Spleen (tissue), 11 donors: ENCODE data around the gene ZYG11B. TPM values are rescaled to one million over a fixed set of nuclear protein-coding genes. Genes with fewer than 3 reads are reported as not detected.

Experiments
- DNase-seq: peaks from one replicate; pipeline ENCODE4 v3.0.0-alpha.2; 2020
- H3K27ac ChIP-seq, 8 donors: fragments of 200-600 bp; sonication (generic) in 7 of 8; 1 replicate in 4 of 8; 2 replicates in 4 of 8; pipeline versions ENCODE4 v1.5.0 to v1.8.0; 2016 to 2021; ENCODE audit warnings: inconsistent platforms in 4 of 8, mild to moderate bottlenecking in 4 of 8, moderate library complexity in 1 of 8
- H3K27me3 ChIP-seq, 7 donors: fragments of 200-600 bp; sonication (generic) in 6 of 7; replicated peaks in 1 of 7; 1 replicate in 4 of 7; 2 replicates in 3 of 7; pipeline versions ENCODE4 v1.5.0 to v1.8.0; 2016 to 2021; ENCODE audit warnings: inconsistent platforms in 3 of 7, mild to moderate bottlenecking in 1 of 7
- H3K36me3 ChIP-seq, 6 donors: fragments of 200-600 bp; sonication (generic) in 5 of 6; 1 replicate in 4 of 6; 2 replicates in 2 of 6; pipeline versions ENCODE4 v1.5.0 to v1.8.0; 2016 to 2021; ENCODE audit warnings: inconsistent platforms in 2 of 6
- H3K4me1 ChIP-seq, 6 donors: fragments of 200-600 bp; sonication (generic) in 5 of 6; 1 replicate in 3 of 6; 2 replicates in 3 of 6; pipeline versions ENCODE4 v1.5.0 to v1.8.0; 2016 to 2021; ENCODE audit warnings: inconsistent platforms in 3 of 6
- H3K4me3 ChIP-seq, 8 donors: fragments of 200-600 bp; sonication (generic) in 7 of 8; 1 replicate in 4 of 8; 2 replicates in 4 of 8; pipeline versions ENCODE4 v1.5.0 to v1.8.0; 2016 to 2021; ENCODE audit warnings: inconsistent platforms in 4 of 8, mild to moderate bottlenecking in 4 of 8, moderate library complexity in 2 of 8
- H3K9me3 ChIP-seq, 8 donors: fragments of 200-600 bp; sonication (generic) in 7 of 8; 1 replicate in 4 of 8; 2 replicates in 4 of 8; pipeline versions ENCODE4 v1.5.0 to v1.8.0; 2016 to 2021; ENCODE audit warnings: inconsistent platforms in 4 of 8
- CTCF ChIP-seq, 11 experiments: fragments of 200-600 bp in 7 of 11; fragments of 450-650 bp in 4 of 11; sonication (generic) in 4 of 11; IDR thresholded peaks in 8 of 11; conservative IDR thresholded peaks in 3 of 11; 1 replicate in 7 of 11; 2 replicates in 4 of 11; pipeline versions ENCODE4 v1.4.0 to v1.8.0; 2016 to 2021; ENCODE audit warnings: antibody characterized with exemption in 11 of 11, inconsistent platforms in 4 of 11, mild to moderate bottlenecking in 1 of 11
- POLR2A ChIP-seq, 3 donors: fragments of 450-650 bp; IDR thresholded peaks; one replicate each; pipeline ENCODE4 v1.5.1; 2017; ENCODE audit warnings: antibody characterized with exemption in 3 of 3, mild to moderate bottlenecking in 1 of 3
- POLR2AphosphoS5 ChIP-seq, 3 donors: sonication (generic); formaldehyde crosslinking; IDR thresholded peaks; one replicate each; pipeline ENCODE4 v1.5.1; 2017; ENCODE audit warnings: antibody characterized with exemption in 3 of 3
- WGBS, 5 donors: extraction: QIAGEN DNeasy Blood & Tissue Kit in 3 of 5; methylation state at CpG; one replicate each; pipeline versions ENCODE4 v1.1.5 to v1.1.7; 2013 to 2018; 5-methylcytosine and 5-hydroxymethylcytosine counted together
- intact Hi-C: fragments of 100-400 bp; cut with DNase I; formaldehyde crosslinking; loops from one replicate; pipeline ENCODE4 v1.15.0; 2023; ENCODE audit warnings: low total_unique reads
- polyA plus RNA-seq, 3 donors: library from polyadenylated mRNA; stranded (reverse); fragments of 200-250 nt; gene quantifications; one replicate each; pipeline ENCODE4 v1.2.1, GENCODE V29; 2013
- total RNA-seq, 7 donors: library from RNA; depleted of rRNA in 3 of 7; stranded (reverse); fragments of >200 nt in 3 of 7; fragmentation: NEBNext Ultra II Directional in 4 of 7; extraction: Animal tissue kit (Norgen Biotek cat#: 25700) in 4 of 7; gene quantifications; one replicate each; pipeline versions ENCODE4 v1.1.0 to v1.2.1, GENCODE V29; 2016 to 2021
- donor health status: healthy with polysubstance abuse.
- donor health status: DM: no; HTN: no; CAD: no; lungs with moderate emphysema.
- donor health status: DM: no; HTN: no; CAD: no.
- donor health status: Bipolar disorder and iron deficiency.
- donor health status: healthy.
- donor health status: DM: no; HTN: no; CAD: no.
- donor health status: DM: yes; HTN: yes; CAD: no.

The ZYG11B gene
- total and polyA plus RNA-seq, 10 donors = 3.0 to 35.5 (median 21.9) TPM

GRCh38 chr1:52723260-52723659 is 3.0 kb upstream of the ZYG11B start:
- Histone ChIP-seq H3K4me1 (peaks cover 7 to 27% (median 20%) of the 10 kb centered on the region in 6 donors), H3K36me3 (no peaks in the 10 kb centered on the region), H3K9me3 (no peaks in the 10 kb centered on the region), H3K4me3 (no peak overlapping the region), H3K27me3 (no peaks in the 10 kb centered on the region), H3K27ac (no peak overlapping the region)
- DNase-seq = no peak
- WGBS, 5 donors = 64 to 79% (median 73%) methylated on average over 4 of the region's 4 CpGs
- TF ChIP-seq CTCF (IDR thresholded peaks at IDR 0.05 in 8 of 11, conservative IDR thresholded peaks at IDR 0.05 in 3 of 11) = no peak
- no peak for TF ChIP-seq POLR2AphosphoS5 (IDR thresholded peaks at IDR 0.05)
- no peak for TF ChIP-seq POLR2A (IDR thresholded peaks at IDR 0.05)
- intact Hi-C loops = no loop called here

GRCh38 chr1:52725903-52726264 is 369 bp upstream of the ZYG11B start:
- DNase-seq = no peak
- no peaks in the 10 kb centered on the region for H3K9me3 ChIP-seq
- peak overlapping the region; percentile 67 to 98 (median 81) for H3K4me3 ChIP-seq
- H3K27ac ChIP-seq = peak overlapping the region in 7 of 8 donors; percentile 68 to 95 (median 90)
- 7 to 15% (median 10%) methylated on average over 5 to 6 of the region's 6 CpGs for WGBS, 5 donors
- H3K27me3 ChIP-seq = no peaks in the 10 kb centered on the region
- peaks cover 9 to 36% (median 28%) of the 10 kb centered on the region in 6 donors for H3K4me1 ChIP-seq
- H3K36me3 ChIP-seq = peaks cover 0 to 5% (median 0%) of the 10 kb centered on the region in 6 donors
- TF ChIP-seq CTCF (IDR thresholded peaks at IDR 0.05 in 8 of 11, conservative IDR thresholded peaks at IDR 0.05 in 3 of 11) = no peak
- no peak for TF ChIP-seq POLR2A (IDR thresholded peaks at IDR 0.05)
- intact Hi-C loops = no loop called here

- H3K9me3 ChIP-seq = no peaks in the 10 kb centered on the region
- H3K27ac ChIP-seq = peak overlapping the region in 6 of 8 donors; percentile 85 to 95 (median 90)
- TF ChIP-seq POLR2AphosphoS5 (IDR thresholded peaks at IDR 0.05) = no peak
- no peak for TF ChIP-seq POLR2A (IDR thresholded peaks at IDR 0.05)
- TF ChIP-seq CTCF (IDR thresholded peaks at IDR 0.05 in 8 of 11, conservative IDR thresholded peaks at IDR 0.05 in 3 of 11) = no peak
- WGBS, 5 donors = 2 to 5% (median 4%) methylated on average over 14 of the region's 14 CpGs
- intact Hi-C loops = no loop called here
- H3K36me3 ChIP-seq = peaks cover 0 to 11% (median 0%) of the 10 kb centered on the region in 6 donors
- no peak for DNase-seq
- H3K4me3 ChIP-seq = peak overlapping the region; percentile 67 to 98 (median 81)
- H3K27me3 ChIP-seq = no peaks in the 10 kb centered on the region
- H3K4me1 ChIP-seq = peaks cover 9 to 36% (median 28%) of the 10 kb centered on the region in 6 donors
Observed at GRCh38 chr1:52727114-52727586, 897 bp downstream of the ZYG11B start.

GRCh38 chr1:52727956-52728656 is 1.9 kb downstream of the ZYG11B start:
- no peaks in the 10 kb centered on the region for H3K27me3 ChIP-seq
- H3K9me3 ChIP-seq = no peaks in the 10 kb centered on the region
- peaks cover 9 to 39% (median 28%) of the 10 kb centered on the region in 6 donors for H3K4me1 ChIP-seq
- TF ChIP-seq CTCF (IDR thresholded peaks at IDR 0.05 in 8 of 11, conservative IDR thresholded peaks at IDR 0.05 in 3 of 11) = no peak
- TF ChIP-seq POLR2AphosphoS5 (IDR thresholded peaks at IDR 0.05) = no peak
- TF ChIP-seq POLR2A (IDR thresholded peaks at IDR 0.05) = no peak
- 88 to 97% (median 93%) methylated on average over 6 of the region's 6 CpGs for WGBS, 5 donors
- peak overlapping the region in 1 of 8 donors; percentile 15 for H3K4me3 ChIP-seq
- H3K36me3 ChIP-seq = peaks cover 0 to 18% (median 0%) of the 10 kb centered on the region in 6 donors
- DNase-seq = no peak
- H3K27ac ChIP-seq = no peak overlapping the region
- intact Hi-C loops = no loop called here
